ENCODE measurements around the gene GTSF1L. TPM values are rescaled to one million over a fixed set of nuclear protein-coding genes. Genes with fewer than 3 reads are reported as not detected.

GTSF1L gene
- polyA plus RNA-seq, 1 donor = not detected

GRCh38 chr20:43716757-43717615 lies 9.8 kb downstream of the GTSF1L start:
- no peak for DNase-seq

DNA sequence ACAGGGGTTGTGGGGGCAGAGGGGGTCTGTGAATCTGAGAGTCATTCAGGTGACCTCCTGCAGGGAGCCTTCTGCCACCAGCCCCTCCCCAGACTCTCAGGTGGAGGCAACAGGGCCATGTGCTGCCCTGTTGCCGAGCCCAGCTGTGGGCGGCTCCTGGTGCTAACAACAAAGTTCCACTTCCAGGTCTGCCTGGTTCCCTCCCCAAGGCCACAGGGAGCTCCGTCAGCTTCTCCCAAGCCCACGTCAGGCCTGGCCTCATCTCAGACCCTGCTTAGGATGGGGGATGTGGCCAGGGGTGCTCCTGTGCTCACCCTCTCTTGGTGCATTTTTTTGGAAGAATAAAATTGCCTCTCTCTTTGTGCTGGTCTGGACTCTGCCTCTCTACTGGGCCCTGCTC lies 10.7 kb downstream of the GTSF1L start:
- DNase-seq = no peak

DNA sequence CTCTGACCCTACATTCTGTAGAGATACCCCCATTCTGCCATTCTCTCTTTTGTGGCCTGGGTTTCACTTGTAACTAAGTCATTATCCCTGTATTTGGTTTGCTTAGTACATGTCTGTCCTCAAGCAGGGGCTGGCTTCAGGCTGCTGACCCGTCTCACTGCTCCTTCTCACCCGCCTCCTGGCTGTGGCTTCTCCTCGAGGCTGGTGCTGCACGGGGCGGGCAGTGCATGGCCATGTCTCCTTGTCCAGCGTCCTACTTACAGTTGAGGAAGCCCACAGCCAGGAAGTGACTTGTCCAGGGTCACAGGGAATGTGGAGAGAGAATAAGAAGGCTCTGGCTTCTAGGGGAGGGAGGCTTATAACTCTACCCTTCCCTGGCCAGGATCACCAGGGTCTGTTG lies 11.3 kb downstream of the GTSF1L start:
- DNase-seq = no peak

DNA sequence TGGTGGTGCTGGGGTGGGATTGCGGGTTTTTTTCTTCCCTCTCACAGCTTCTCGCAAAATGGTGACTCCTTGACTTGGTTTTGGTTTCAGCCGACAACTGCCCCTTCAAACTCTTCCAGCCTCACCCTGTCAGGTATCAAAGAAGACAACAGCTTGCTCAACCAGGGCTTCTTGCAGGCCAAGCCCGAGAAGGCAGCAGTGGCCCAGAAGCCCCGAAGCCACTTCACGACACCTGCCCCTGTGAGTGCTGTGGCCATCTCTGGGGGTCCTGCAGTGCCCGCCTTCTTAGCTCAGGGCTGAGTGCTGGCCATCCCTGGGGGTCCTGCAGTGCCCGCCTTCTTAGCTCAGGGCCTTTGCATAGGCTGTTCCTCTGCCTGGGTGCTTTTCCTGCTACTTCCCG lies 11.8 kb downstream of the GTSF1L start:
- no peak for DNase-seq

DNA sequence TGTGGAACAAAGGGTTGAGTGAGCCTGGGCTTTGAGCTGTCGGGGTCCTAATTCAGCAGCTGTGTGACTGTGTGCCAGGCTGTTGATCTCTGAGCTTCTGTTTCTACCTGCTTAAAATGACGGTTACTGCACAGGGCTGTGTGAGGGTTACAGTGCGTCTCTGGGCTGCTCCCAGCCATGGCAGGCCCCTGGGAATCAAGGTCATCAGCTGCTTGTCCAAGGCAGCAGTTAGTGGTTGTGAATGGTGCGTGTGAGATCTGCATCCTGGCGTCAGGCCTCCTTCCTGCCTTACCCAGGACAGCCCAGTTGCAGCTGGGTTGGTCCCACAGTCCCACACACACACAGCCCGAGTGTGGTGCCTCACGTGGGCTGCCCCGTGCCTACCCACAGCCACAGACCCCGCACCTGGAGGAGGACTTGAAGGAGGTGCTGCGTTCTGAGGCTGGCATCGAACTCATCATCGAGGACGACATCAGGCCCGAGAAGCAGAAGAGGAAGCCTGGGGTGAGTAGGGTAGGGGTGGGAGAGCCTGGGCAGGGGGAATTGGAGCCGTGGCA lies 15.6 kb downstream of the GTSF1L start:
- no peak for DNase-seq

DNA sequence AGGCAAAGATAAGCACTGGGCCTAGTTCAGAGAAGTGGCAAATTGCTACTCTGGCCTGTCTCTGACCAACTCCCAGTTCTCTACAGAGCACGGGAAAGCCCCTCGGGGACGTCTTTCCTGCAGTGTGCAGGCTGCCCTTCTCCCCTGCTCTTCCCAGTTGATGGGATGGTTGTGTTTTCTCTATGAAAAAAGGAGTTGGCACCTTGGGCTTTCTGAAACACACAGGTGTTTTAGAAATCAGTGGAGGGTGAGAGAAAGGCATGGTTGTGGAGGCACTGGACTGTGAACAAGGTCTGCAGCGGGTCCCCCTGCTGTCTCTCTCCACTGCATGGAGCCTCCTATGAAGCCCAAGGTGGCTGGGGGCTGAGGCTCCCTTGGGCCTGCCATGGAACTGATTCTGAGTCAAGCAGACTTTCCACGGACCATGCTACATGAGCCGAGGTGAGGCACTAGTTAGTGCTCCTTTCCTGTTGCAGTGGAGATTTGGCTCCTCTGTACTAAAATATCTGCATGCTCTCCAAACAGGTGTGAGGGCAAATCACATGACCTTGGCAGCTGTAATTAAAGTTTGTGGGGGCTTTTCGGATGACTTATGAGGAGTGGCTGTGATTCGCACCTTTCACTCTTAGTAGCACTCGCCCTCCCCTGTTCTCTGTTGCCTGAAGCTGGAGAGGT lies 16.3 kb downstream of the GTSF1L start:
- DNase-seq = no peak

- DNase-seq = no peak
Observed at GRCh38 chr20:43702502-43702901, 24.3 kb downstream of the GTSF1L start.

DNA sequence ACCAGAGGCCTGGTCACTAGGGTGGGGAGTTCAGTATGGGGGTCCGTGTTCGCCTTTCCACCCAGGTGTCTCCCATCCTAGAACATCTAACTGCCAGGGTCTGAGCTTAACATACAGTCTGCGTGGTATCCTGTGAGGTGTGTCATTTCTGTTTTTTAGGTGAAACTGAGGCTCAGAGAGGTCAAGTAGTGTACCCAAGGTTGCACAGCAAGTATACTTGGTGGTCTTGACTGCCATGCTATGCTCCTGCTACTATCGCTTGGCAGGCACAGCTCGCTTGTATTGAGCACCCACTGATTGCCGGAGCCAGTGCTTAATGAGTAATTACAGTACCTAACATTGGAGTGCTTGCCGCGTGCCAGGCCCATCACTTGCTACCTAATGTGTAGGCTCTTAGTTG lies 26.2 kb downstream of the GTSF1L start:
- no peak for DNase-seq

DNA sequence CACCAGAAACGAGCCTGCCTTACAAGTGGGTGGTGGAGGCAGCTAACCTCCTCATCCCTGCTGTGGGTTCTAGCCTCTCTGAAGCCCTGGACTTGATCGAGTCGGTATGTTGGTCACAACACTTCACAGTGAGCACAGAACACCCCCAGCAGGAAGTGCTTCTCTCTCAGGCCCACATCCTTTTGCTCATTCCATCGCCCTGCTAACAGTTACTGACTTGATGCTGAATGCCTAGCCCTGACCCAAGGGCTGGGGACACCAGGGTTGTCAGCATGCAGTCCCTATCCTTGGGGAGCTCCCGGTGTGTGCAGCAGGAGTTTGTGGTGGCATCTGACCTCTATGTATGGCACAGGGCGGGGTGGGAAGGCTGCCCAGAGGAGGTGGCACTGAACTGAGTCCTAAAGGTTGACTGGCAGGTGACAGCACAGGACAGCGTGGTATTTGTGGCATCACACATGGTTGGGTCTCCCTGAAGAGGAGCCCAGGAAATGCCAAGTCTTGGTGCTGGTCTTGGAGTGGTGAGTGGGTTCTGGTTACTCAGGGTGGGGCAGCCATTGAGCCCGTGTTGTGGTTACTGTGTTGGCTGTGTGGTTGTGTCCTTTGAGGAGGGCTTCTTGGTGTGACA lies 26.7 kb downstream of the GTSF1L start:
- no peak for DNase-seq

DNA sequence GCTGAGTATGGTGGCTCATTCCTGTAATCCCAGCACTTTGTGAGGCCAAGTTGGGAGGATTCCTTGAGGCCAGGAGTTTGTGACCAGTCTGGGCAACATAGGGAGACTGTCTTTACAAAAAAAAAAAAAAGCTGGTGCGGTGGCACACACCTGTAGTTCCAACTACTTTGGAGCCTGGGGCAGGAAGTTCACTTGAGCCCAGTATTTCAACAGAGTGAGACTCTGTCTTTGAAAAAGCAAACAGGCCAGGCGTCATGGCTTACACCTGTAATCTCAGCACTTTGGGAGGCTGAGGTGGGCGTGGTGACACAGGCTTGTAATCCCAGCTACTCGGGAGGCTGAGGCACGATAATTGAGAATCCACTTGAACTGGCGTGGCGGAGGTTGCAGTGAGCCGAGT lies 31.2 kb downstream of the GTSF1L start:
- no peak for DNase-seq

DNA sequence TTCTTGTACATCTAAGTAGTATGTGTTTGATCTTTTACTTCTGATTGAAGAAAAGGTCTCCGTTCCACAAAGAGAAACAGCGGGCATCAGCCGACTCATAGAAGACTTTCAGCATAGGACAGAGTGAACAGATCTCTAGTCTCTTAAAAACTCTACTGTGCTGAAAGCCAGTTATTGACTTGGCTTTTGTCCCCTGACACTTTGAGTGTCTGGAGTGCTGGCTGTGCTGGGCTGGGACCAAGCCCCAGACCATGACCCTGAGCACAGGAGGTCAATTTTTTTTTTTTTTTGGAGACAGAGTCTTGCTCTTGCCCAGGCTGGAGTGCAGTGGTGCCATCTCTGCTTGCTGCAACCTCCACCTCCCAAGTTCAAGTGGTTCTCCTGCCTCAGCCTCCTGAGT lies 32.0 kb downstream of the GTSF1L start:
- DNase-seq = no peak

GRCh38 chr20:43691928-43692524 lies 34.8 kb downstream of the GTSF1L start:
- DNase-seq = no peak

GRCh38 chr20:43690943-43691598 lies 35.7 kb downstream of the GTSF1L start:
- DNase-seq = no peak

DNA sequence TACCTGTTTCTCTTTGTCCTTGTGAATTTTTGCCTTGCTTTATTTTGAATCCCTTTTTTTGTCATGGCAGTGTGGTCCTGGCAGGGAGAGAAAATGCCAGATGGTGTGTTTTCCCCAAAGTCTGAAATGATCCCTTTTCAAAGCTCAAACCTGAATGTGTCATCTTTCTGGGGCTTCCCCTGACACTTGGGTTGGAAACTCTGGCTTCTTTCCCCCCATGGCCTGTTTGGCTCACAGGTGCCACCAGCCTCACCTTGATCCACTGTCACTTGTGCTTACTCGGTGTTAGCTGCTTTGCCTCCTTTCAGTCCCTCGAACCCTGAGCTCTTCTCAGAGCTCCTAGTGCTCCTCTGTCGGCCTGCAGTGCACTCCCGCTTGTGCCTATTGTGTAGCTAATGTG lies 37.6 kb downstream of the GTSF1L start:
- DNase-seq = no peak

GRCh38 chr20:43686820-43687219 lies 40.0 kb downstream of the GTSF1L start:
- no peak for DNase-seq

GRCh38 chr20:43682446-43682845 lies 44.4 kb downstream of the GTSF1L start:
- no peak for DNase-seq

DNA sequence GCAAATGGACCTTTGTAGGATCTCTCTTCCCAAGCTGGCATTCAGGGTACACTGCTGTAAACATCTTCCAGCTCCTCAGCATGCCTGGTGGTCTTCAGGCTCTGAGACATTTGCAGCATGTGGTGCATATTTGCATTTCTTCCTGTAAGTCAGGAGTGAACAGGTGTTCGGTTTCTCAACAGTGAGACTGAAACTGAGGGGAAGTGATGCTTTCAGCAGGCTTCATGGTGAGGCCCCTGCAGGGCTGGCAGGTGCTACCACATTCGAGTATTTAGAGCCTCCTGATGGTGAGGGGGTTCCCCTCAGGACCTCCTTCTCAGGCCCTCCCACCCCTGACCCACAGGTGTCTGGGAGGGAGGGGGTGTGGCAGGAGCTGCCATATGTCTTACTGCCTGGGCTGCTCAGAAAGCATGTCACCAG lies 44.8 kb downstream of the GTSF1L start:
- no peak for DNase-seq

DNA sequence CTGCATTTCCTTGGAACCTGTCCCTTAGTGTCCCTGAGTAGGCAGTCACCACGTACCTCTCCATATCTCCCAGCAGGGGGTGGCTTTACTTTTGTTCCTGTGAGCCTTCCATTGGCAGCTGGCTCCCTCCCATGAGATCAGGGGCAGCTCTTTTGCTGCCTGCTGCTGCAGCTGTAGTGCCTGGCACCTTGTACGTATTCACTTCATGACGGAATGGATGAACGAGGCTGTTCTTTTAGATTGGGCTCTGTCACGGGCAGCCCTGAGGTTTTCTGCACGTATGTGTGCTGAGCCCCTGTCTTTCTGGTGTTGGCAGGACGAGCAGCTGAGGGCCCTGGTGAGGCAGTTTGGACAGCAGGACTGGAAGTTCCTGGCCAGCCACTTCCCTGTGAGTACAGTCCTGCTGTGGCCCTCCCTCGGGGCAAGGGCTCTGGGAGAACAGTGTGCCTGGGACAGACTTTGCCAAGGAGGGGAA lies 45.3 kb downstream of the GTSF1L start:
- no peak for DNase-seq

DNA sequence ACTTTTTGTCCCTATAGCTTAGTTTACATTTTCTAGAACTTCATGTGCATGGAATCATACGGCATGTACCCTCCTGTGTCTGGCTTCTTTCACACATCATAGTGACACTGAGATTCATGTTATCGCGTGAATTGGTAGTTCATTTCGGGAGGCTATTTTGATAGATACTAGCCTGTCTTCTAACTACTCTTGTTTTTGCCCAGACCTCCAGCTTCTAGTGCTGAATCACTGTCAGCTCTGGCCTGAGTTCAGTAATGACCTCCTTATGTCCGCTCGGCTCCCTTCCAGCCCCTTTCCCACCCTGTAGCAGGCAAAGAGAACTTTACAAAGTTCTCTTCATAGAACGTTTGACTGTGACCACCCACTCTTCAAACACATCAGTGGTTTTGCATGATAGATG lies 45.8 kb downstream of the GTSF1L start:
- no peak for DNase-seq

DNA sequence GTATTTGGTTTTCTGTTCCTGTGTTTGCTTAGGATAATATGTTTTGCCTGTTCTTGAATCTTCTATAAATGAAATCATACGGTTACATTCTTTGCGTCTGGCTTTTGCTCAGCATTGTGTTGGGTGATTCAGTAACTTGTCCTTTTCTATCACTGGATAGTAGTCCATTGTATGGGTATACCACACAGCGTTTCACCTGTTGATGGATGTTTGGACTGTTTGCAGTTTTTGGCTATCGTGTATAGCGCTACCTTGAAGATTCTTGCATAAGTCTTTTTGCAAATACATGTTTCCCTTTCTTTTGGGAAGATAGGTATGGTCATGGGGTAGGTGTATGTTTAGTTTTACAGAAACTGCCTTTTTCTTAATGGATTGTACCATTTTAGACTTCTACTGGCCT lies 50.4 kb downstream of the GTSF1L start:
- DNase-seq = no peak
